Omental fat pad (tissue), 4 donors: ENCODE measurements around the gene TMCC1. TPM values are rescaled to one million over a fixed set of nuclear protein-coding genes. Genes with fewer than 3 reads are reported as not detected.

Source experiments
- ATAC-seq: fragments of 150-250 bp; one replicate; pipeline ENCODE4 v1.9.1; 2016; ENCODE audit warnings: mild to moderate bottlenecking, moderate library complexity; ENCODE audit not compliant: low FRiP score
- DNase-seq: peaks from one replicate; pipeline ENCODE4 v3.0.0-alpha.2; 2019; ENCODE audit warnings: low spot score
- total RNA-seq, 4 donors: library from RNA; depleted of rRNA; stranded (reverse); fragments of >200 nt; gene quantifications; one replicate each; pipeline ENCODE4 v1.1.0, GENCODE V29; 2016
- TF ChIP-seq, protein P1 (sequence below), 3 donors: fragments of 450-650 bp; IDR thresholded peaks; one replicate each; pipeline ENCODE4 v1.5.1; 2016 to 2017; ENCODE audit warnings: antibody characterized with exemption in 3 of 3, mild to moderate bottlenecking in 3 of 3, moderate library complexity in 2 of 3

TMCC1 gene
- total RNA-seq, 4 donors from 2014 or later: 14.6 to 33.5 (median 23.2) TPM

DNA sequence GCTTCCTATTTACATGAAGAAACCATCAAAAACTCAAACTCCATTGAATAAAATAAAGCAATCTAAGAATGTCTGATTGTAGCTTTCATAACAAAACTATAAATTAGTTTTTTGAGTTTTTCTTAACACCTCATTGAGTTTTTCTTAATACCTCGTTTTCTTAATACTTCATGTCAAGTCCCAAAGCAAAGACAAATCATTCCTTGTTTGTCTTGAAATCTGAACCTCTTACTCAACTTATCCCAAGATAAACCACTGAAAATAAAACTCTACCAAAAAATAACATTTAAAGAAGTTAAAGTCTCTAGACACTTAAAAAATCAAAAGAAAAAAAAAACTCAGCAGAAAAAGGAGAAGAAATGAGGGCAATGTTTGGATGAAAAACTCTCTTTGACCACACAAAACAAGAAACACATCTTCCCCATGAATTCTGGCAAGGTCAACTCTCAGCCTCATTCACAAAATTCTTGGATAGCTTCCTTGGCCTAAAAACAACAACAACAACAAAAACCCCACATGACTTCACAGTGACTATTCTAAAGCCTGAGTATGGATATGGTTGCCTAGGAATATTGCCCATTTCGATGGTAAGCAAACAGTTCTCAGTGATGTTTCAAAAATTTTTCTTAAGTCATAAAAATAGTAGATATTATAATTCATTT, 38.2 kb downstream of the TMCC1 start:
- ATAC-seq (no peak), DNase-seq (no peak)
- TF ChIP-seq, protein P1, sequence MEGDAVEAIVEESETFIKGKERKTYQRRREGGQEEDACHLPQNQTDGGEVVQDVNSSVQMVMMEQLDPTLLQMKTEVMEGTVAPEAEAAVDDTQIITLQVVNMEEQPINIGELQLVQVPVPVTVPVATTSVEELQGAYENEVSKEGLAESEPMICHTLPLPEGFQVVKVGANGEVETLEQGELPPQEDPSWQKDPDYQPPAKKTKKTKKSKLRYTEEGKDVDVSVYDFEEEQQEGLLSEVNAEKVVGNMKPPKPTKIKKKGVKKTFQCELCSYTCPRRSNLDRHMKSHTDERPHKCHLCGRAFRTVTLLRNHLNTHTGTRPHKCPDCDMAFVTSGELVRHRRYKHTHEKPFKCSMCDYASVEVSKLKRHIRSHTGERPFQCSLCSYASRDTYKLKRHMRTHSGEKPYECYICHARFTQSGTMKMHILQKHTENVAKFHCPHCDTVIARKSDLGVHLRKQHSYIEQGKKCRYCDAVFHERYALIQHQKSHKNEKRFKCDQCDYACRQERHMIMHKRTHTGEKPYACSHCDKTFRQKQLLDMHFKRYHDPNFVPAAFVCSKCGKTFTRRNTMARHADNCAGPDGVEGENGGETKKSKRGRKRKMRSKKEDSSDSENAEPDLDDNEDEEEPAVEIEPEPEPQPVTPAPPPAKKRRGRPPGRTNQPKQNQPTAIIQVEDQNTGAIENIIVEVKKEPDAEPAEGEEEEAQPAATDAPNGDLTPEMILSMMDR (IDR thresholded peaks at IDR 0.05): no peak

DNA sequence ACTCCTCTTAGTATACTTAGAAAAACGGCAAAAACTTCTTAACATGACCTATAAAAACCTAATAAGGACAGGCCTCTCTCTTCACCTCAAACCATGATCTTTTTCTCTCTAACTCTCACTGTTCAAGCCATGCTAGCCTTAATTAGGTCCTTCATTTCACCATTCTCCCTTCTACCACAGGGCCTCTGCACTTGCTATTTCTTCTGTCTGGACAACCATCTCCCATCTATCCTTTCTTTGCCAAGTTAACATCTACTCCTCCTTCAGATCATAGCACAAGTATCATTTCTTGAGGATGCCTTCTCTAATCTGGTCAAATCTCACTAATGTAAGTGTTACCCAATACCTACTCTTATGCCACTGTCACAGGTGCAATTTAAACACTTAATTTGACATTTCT, 39.1 kb downstream of the TMCC1 start:
- TF ChIP-seq, protein P1 (IDR thresholded peaks at IDR 0.05): no peak
- DNase-seq (no peak), ATAC-seq (no peak)

DNA sequence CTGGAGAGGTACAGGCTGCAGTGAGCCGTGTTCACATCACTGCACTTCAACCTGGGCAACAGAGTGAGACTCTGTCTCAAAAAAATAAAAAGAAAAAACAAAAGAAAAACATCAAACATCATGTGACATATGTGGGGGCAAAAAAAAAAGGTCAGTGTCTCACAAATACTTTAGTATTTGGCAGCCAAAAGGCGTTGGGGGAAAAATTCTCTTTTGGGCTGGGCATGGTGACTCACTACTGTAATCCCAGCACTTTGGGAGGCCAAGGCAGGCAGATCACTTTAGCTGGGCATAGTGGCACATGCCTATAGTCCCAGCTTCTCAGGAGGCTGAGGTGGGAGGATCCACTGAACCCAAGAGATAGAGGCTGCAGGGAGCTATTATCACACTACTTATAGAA, 47.6 kb downstream of the TMCC1 start:
- ATAC-seq (no peak), DNase-seq (no peak)
- TF ChIP-seq, protein P1 (IDR thresholded peaks at IDR 0.05): no peak

DNA sequence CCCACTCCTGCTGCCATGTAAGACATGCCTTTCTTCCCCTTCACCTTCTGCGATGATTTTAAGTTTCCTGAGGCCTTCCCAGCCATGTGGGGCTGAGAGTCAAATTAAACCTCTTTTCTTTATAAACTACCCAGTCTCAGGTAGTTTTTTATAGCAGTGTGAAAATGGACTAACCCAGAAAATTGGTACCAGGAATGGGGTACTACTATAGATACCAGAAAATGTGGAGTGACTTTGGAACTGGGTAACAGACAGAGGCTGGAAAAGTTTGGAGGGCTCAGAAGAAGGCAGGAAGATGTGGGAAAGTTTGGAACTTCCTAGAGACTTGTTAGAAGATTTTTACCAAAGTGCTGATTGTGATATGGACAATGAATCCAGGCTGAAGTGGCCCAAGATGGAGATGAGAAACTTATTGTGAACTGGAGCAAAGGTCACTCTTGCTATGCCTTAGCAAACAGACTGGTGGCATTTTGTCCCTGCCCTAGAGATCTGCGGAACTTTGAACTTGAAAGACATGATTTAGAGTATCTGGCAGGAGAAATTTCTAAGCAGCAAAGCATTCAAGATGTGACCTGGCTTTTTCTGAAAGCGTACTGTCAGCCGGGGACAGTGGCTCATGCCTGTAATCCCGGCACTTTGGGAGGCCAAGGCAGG, 52.7 kb downstream of the TMCC1 start:
- DNase-seq (no peak), ATAC-seq (no peak)
- TF ChIP-seq, protein P1 (IDR thresholded peaks at IDR 0.05): no peak

DNA sequence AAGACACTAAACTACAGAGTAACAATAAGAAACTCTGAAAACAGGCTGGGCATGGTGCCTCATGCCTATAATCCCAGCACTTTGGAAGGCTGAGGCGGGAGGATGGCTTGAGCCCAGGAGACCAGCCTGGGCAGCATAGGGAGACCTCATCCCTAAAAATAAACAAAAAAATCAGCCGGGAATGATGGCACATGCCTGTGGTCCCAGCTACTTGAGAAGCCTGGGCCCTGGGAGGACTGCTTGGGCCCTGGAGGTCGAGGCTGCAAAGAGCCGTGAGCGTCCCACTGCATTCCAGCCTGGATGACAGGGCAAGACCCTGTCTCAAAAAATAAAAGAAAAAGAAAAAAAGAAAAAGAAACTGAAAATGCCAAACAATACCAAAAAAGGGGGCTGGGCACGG, 55.4 kb downstream of the TMCC1 start:
- TF ChIP-seq, protein P1 (IDR thresholded peaks at IDR 0.05): no peak
- ATAC-seq (no peak), DNase-seq (no peak)

DNA sequence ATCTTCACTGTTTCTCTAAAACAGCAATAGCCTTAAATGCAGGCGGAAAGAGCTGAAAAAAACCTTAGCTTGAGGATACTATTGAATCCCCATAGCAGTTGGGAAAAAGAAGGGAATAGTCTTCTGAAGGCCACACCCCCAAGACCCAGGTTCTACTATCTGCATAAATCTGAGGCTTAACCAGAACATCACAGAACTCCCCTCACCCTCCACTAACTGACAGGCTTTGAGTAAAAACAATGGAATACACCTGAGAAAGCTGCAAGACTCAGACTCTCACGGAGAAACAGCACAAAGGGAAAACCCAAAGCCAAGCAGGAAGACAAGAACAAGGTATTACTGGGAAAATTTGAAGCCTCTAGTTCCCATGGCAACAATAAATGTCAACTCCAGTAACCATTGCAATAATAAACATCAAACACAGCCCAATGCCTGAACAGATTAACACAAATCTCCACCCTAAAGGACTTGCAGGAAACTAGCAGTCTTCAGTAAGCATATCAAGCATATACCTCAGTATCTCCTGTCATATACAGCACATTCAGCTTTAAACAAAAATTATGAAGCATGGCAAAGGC, 56.4 kb downstream of the TMCC1 start:
- TF ChIP-seq, protein P1 (IDR thresholded peaks at IDR 0.05): no peak
- ATAC-seq (no peak), DNase-seq (no peak)
